ENCODE data around the gene NAPA. TPM values are rescaled to one million over a fixed set of nuclear protein-coding genes. Genes with fewer than 3 reads are reported as not detected.

NAPA gene
- total RNA-seq, 1 donor from 2014 or later, result 102 TPM

- H3K27me3 ChIP-seq, result no peaks in the 10 kb centered on the region
- intact Hi-C loops (cut with DNase I), result no loop called here
- TF ChIP-seq, protein P1, sequence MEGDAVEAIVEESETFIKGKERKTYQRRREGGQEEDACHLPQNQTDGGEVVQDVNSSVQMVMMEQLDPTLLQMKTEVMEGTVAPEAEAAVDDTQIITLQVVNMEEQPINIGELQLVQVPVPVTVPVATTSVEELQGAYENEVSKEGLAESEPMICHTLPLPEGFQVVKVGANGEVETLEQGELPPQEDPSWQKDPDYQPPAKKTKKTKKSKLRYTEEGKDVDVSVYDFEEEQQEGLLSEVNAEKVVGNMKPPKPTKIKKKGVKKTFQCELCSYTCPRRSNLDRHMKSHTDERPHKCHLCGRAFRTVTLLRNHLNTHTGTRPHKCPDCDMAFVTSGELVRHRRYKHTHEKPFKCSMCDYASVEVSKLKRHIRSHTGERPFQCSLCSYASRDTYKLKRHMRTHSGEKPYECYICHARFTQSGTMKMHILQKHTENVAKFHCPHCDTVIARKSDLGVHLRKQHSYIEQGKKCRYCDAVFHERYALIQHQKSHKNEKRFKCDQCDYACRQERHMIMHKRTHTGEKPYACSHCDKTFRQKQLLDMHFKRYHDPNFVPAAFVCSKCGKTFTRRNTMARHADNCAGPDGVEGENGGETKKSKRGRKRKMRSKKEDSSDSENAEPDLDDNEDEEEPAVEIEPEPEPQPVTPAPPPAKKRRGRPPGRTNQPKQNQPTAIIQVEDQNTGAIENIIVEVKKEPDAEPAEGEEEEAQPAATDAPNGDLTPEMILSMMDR (IDR thresholded peaks at IDR 0.05), result no peak
- H3K9me3 ChIP-seq, result no peaks in the 10 kb centered on the region
- no peaks in the 10 kb centered on the region for H3K4me1 ChIP-seq
- H3K27ac ChIP-seq, result no peak overlapping the region
- no peak overlapping the region for H3K4me3 ChIP-seq
- H3K36me3 ChIP-seq, result peaks cover 54 to 73% of the 10 kb centered on the region in 2 donors
- DNase-seq (ENCODE audit: low spot score in 2 of 2), result no peak
Measured at GRCh38 chr19:47492137-47492533, 22.7 kb downstream of the NAPA start.

- Histone ChIP-seq H3K4me3 (no peak overlapping the region), H3K9me3 (no peaks in the 10 kb centered on the region), H3K27me3 (no peaks in the 10 kb centered on the region), H3K4me1 (no peaks in the 10 kb centered on the region), H3K27ac (no peak overlapping the region), H3K36me3 (peaks cover 52 to 67% of the 10 kb centered on the region in 2 donors)
- intact Hi-C loops (cut with DNase I), result no loop called here
- TF ChIP-seq, protein P1 (IDR thresholded peaks at IDR 0.05), result no peak
- no peak for DNase-seq (ENCODE audit: low spot score in 2 of 2)
Measured at GRCh38 chr19:47491358-47492136, 23.3 kb downstream of the NAPA start.

GRCh38 chr19:47490847-47491246 is 24.0 kb downstream of the NAPA start:
- Histone ChIP-seq H3K4me1 (no peaks in the 10 kb centered on the region), H3K27ac (no peak overlapping the region), H3K9me3 (no peaks in the 10 kb centered on the region), H3K27me3 (no peaks in the 10 kb centered on the region), H3K36me3 (peaks cover 52 to 64% of the 10 kb centered on the region in 2 donors), H3K4me3 (no peak overlapping the region)
- intact Hi-C loops (cut with DNase I), result no loop called here
- TF ChIP-seq, protein P1 (IDR thresholded peaks at IDR 0.05), result no peak
- no peak for DNase-seq (ENCODE audit: low spot score in 2 of 2)

GRCh38 chr19:47490031-47490430 is 24.8 kb downstream of the NAPA start:
- no peak for DNase-seq (ENCODE audit: low spot score in 2 of 2)
- H3K27ac ChIP-seq, result no peak overlapping the region
- H3K4me3 ChIP-seq, result no peak overlapping the region
- intact Hi-C loops (cut with DNase I), result no loop called here
- peaks cover 52 to 57% of the 10 kb centered on the region in 2 donors for H3K36me3 ChIP-seq
- no peaks in the 10 kb centered on the region for H3K27me3 ChIP-seq
- TF ChIP-seq, protein P1 (IDR thresholded peaks at IDR 0.05), result no peak
- H3K4me1 ChIP-seq, result peaks cover 0 to under 1% of the 10 kb centered on the region in 2 donors
- no peaks in the 10 kb centered on the region for H3K9me3 ChIP-seq

GRCh38 chr19:47489072-47489914 is 25.6 kb downstream of the NAPA start:
- H3K36me3 ChIP-seq, result peaks cover 52 to 55% of the 10 kb centered on the region in 2 donors
- DNase-seq (ENCODE audit: low spot score in 2 of 2), result no peak
- no peaks in the 10 kb centered on the region for H3K9me3 ChIP-seq
- H3K27me3 ChIP-seq, result no peaks in the 10 kb centered on the region
- TF ChIP-seq, protein P1 (IDR thresholded peaks at IDR 0.05), result no peak
- no peak overlapping the region for H3K4me3 ChIP-seq
- no peak overlapping the region for H3K27ac ChIP-seq
- peaks cover 0 to 8% of the 10 kb centered on the region in 2 donors for H3K4me1 ChIP-seq
- intact Hi-C loops (cut with DNase I), result no loop called here
